Activated T-cell treated with anti-CD3 and anti-CD28 coated beads, Interleukin-2, amount 50 U/mL, for 24 hours (primary cell): ENCODE results near the gene RSF1.

Experiments used
- DNase-seq: peaks from one replicate; pipeline ENCODE4 v3.0.0-alpha.2; 2020
- H3K27ac Mint-ChIP-seq: 2 replicates; pipeline ENCODE4 v1.8.0; 2020; ENCODE audit warnings: mild to moderate bottlenecking, mixed read lengths
- H3K27me3 Mint-ChIP-seq: 2 replicates; pipeline ENCODE4 v1.8.0; 2020; ENCODE audit warnings: mixed read lengths
- H3K36me3 Mint-ChIP-seq: 2 replicates; pipeline ENCODE4 v1.8.0; 2020; ENCODE audit warnings: low read depth, mixed read lengths
- H3K4me1 Mint-ChIP-seq: 2 replicates; pipeline ENCODE4 v1.8.0; 2020; ENCODE audit warnings: low read depth, mixed read lengths
- H3K4me3 Mint-ChIP-seq: 2 replicates; pipeline ENCODE4 v1.8.0; 2020; ENCODE audit warnings: mild to moderate bottlenecking, moderate library complexity, mixed read lengths
- H3K9me3 Mint-ChIP-seq: 2 replicates; pipeline ENCODE4 v1.8.0; 2020; ENCODE audit warnings: mixed read lengths

Gene RSF1

GRCh38 chr11:77819921-77820564 is 479 bp downstream of the RSF1 start:
- peak overlapping the region; percentile 98 for H3K27ac Mint-ChIP-seq
- peak overlapping the region; percentile 97 for H3K4me3 Mint-ChIP-seq
- H3K36me3 Mint-ChIP-seq: peaks cover 25% of the 10 kb centered on the region
- H3K27me3 Mint-ChIP-seq: no peaks in the 10 kb centered on the region
- H3K4me1 Mint-ChIP-seq: peaks cover 44% of the 10 kb centered on the region
- H3K9me3 Mint-ChIP-seq: no peaks in the 10 kb centered on the region
- peak; percentile 66 for DNase-seq

DNA sequence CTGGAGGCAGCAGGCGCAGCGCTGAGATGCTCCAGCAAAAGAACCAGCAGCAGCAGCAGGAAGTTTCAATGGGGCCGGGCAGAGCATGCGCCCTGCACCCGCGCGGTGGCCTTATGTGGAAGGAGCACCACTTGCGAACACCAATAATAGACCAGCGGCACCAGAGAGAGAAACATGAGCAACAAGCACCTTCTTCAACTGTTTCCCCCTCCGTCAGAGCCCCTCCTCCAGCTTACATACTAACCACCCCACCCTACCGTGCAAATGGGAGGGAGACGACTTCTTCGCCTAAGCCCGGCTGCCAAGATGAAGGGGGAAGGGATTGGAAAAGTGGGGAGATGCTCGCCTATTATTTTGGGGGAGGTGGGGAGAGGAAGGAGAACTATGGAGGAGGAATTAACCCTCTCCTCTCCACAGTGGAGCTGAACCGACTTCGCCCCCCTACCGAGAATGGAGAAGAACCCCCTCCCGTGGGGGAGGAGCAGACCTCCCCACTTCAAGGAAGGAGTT is 1.1 kb downstream of the RSF1 start:
- H3K27ac Mint-ChIP-seq: peak overlapping the region; percentile 98
- peak overlapping the region; percentile 97 for H3K4me3 Mint-ChIP-seq
- peak; percentile 87 for DNase-seq
- H3K4me1 Mint-ChIP-seq: peaks cover 49% of the 10 kb centered on the region
- H3K36me3 Mint-ChIP-seq: peaks cover 29% of the 10 kb centered on the region
- H3K27me3 Mint-ChIP-seq: no peaks in the 10 kb centered on the region
- peaks cover 4% of the 10 kb centered on the region for H3K9me3 Mint-ChIP-seq

DNA sequence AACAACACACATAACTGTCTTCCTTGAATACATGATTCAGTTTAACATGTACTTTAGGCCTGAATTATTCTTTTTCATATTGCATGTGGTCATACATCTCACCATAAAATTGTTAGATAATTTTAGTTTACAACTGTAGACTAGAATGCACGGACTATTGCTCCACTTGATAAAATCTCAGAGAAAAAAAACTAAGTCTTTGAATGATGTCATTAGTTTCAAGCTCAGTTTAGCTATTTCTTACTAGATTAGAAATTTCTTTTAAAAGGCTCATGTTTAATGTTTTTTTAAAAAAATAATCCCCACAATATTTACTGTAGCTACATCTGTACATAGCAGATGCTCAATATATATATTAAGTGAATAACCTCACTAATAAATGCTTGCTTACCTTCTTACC is 5.1 kb downstream of the RSF1 start:
- no peak overlapping the region for H3K4me3 Mint-ChIP-seq
- H3K27me3 Mint-ChIP-seq: no peaks in the 10 kb centered on the region
- H3K9me3 Mint-ChIP-seq: peaks cover 4% of the 10 kb centered on the region
- no peak overlapping the region for H3K27ac Mint-ChIP-seq
- H3K36me3 Mint-ChIP-seq: peaks cover 53% of the 10 kb centered on the region
- no peak for DNase-seq
- H3K4me1 Mint-ChIP-seq: peaks cover 64% of the 10 kb centered on the region

GRCh38 chr11:77814848-77815247 is 5.7 kb downstream of the RSF1 start:
- no peak for DNase-seq
- peaks cover 4% of the 10 kb centered on the region for H3K9me3 Mint-ChIP-seq
- H3K4me3 Mint-ChIP-seq: no peak overlapping the region
- peaks cover 71% of the 10 kb centered on the region for H3K4me1 Mint-ChIP-seq
- H3K36me3 Mint-ChIP-seq: peaks cover 57% of the 10 kb centered on the region
- no peaks in the 10 kb centered on the region for H3K27me3 Mint-ChIP-seq
- H3K27ac Mint-ChIP-seq: no peak overlapping the region

DNA sequence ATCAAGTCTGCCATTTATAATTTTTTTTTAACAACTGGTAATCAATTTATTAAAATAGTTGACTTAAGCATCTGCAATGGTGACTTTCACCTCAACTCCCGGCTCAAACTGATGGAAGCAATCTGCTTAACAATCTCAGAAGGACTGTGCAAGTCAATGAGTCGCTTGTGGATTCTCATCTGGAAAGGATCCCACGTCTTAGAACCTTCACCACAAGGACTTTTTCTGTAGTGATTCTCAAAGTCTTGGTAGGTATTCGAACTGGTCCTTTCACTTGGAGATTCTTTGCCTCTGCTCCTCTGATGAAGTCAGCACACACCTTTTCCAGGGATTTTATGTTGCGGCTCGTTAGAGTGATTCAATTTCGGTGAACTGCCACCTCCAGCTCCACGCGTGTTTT is 7.3 kb downstream of the RSF1 start:
- H3K27ac Mint-ChIP-seq: peak overlapping the region; percentile 26
- peaks cover 4% of the 10 kb centered on the region for H3K9me3 Mint-ChIP-seq
- peaks cover 52% of the 10 kb centered on the region for H3K36me3 Mint-ChIP-seq
- DNase-seq: no peak
- no peak overlapping the region for H3K4me3 Mint-ChIP-seq
- H3K27me3 Mint-ChIP-seq: no peaks in the 10 kb centered on the region
- H3K4me1 Mint-ChIP-seq: peaks cover 70% of the 10 kb centered on the region

GRCh38 chr11:77806993-77807392 is 13.5 kb downstream of the RSF1 start:
- Mint-ChIP-seq H3K27ac (no peak overlapping the region), H3K4me1 (peaks cover 60% of the 10 kb centered on the region), H3K4me3 (no peak overlapping the region), H3K36me3 (peaks cover 41% of the 10 kb centered on the region), H3K27me3 (no peaks in the 10 kb centered on the region), H3K9me3 (no peaks in the 10 kb centered on the region)
- DNase-seq: no peak

- Mint-ChIP-seq H3K4me1 (peaks cover 60% of the 10 kb centered on the region), H3K4me3 (no peak overlapping the region), H3K27me3 (no peaks in the 10 kb centered on the region), H3K9me3 (no peaks in the 10 kb centered on the region), H3K27ac (no peak overlapping the region), H3K36me3 (peaks cover 37% of the 10 kb centered on the region)
- no peak for DNase-seq
Measured at GRCh38 chr11:77806415-77806814, 14.1 kb downstream of the RSF1 start.

DNA sequence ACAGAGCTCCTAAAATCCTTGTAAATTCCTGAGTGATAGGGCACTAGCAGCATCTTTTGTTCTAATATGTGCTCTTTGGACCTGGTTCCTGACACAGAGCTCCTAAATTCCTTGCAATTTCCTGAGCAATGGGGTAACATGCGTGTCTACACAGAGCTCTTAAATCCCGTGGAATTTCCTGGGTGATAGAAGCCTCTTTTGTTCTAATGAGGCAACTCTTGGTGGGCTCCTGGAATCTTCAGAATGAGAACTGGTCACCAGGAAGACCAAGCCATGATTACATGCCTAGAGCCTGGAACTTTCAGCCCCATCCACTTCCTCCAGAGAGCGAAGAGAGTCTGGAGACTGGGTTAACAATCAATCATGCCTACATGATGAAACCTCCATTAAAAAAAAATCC is 19.0 kb downstream of the RSF1 start:
- no peak for DNase-seq
- H3K4me3 Mint-ChIP-seq: no peak overlapping the region
- no peaks in the 10 kb centered on the region for H3K27me3 Mint-ChIP-seq
- no peaks in the 10 kb centered on the region for H3K9me3 Mint-ChIP-seq
- peaks cover 32% of the 10 kb centered on the region for H3K36me3 Mint-ChIP-seq
- H3K27ac Mint-ChIP-seq: peak overlapping the region; percentile 7
- peaks cover 65% of the 10 kb centered on the region for H3K4me1 Mint-ChIP-seq

- H3K4me1 Mint-ChIP-seq: peaks cover 69% of the 10 kb centered on the region
- no peak for DNase-seq
- H3K9me3 Mint-ChIP-seq: no peaks in the 10 kb centered on the region
- peak overlapping the region; percentile 48 for H3K27ac Mint-ChIP-seq
- no peak overlapping the region for H3K4me3 Mint-ChIP-seq
- H3K27me3 Mint-ChIP-seq: no peaks in the 10 kb centered on the region
- H3K36me3 Mint-ChIP-seq: peaks cover 32% of the 10 kb centered on the region
Measured at GRCh38 chr11:77800449-77800848, 20.1 kb downstream of the RSF1 start.

- H3K36me3 Mint-ChIP-seq: peaks cover 33% of the 10 kb centered on the region
- no peaks in the 10 kb centered on the region for H3K9me3 Mint-ChIP-seq
- peaks cover 75% of the 10 kb centered on the region for H3K4me1 Mint-ChIP-seq
- H3K27ac Mint-ChIP-seq: peak overlapping the region; percentile 71
- DNase-seq: no peak
- H3K4me3 Mint-ChIP-seq: no peak overlapping the region
- H3K27me3 Mint-ChIP-seq: no peaks in the 10 kb centered on the region
Measured at GRCh38 chr11:77799338-77799737, 21.2 kb downstream of the RSF1 start.

GRCh38 chr11:77793972-77794371 is 26.6 kb downstream of the RSF1 start:
- Mint-ChIP-seq H3K4me3 (no peak overlapping the region), H3K36me3 (peaks cover 68% of the 10 kb centered on the region), H3K27me3 (no peaks in the 10 kb centered on the region), H3K9me3 (peaks cover 15% of the 10 kb centered on the region), H3K4me1 (peaks cover 89% of the 10 kb centered on the region), H3K27ac (peak overlapping the region; percentile 7)
- no peak for DNase-seq

DNA sequence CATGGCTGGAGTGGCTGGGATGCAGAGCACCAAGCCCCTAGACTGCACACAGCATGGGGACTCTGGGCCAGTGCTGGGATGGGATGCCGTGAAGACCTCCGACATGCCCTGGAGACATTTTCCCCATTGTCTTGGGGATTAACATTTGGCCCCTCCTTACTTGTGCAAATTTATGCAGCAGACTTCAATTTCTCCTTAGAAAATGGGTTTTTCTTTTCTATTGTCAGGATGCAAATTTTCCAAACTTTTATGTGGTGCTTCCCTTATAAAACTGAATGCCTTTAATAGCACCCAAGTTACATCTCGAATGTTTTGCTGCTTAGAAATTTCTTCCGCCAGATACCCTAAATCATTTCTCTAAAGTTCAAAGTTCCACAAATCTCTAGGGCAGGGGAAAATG is 29.2 kb downstream of the RSF1 start:
- Mint-ChIP-seq H3K9me3 (peaks cover 15% of the 10 kb centered on the region), H3K4me1 (peaks cover 91% of the 10 kb centered on the region), H3K27me3 (no peaks in the 10 kb centered on the region), H3K36me3 (peaks cover 55% of the 10 kb centered on the region), H3K27ac (no peak overlapping the region), H3K4me3 (no peak overlapping the region)
- no peak for DNase-seq

GRCh38 chr11:77789731-77790476 is 30.6 kb downstream of the RSF1 start:
- Mint-ChIP-seq H3K27me3 (no peaks in the 10 kb centered on the region), H3K9me3 (peaks cover 15% of the 10 kb centered on the region), H3K4me1 (peaks cover 79% of the 10 kb centered on the region), H3K27ac (peak overlapping the region; percentile 34), H3K36me3 (peaks cover 54% of the 10 kb centered on the region), H3K4me3 (no peak overlapping the region)
- no peak for DNase-seq

GRCh38 chr11:77789061-77789730 is 31.3 kb downstream of the RSF1 start:
- Mint-ChIP-seq H3K4me1 (peaks cover 80% of the 10 kb centered on the region), H3K9me3 (peaks cover 15% of the 10 kb centered on the region), H3K36me3 (peaks cover 53% of the 10 kb centered on the region), H3K4me3 (no peak overlapping the region), H3K27me3 (no peaks in the 10 kb centered on the region), H3K27ac (peak overlapping the region; percentile 13)
- no peak for DNase-seq

DNA sequence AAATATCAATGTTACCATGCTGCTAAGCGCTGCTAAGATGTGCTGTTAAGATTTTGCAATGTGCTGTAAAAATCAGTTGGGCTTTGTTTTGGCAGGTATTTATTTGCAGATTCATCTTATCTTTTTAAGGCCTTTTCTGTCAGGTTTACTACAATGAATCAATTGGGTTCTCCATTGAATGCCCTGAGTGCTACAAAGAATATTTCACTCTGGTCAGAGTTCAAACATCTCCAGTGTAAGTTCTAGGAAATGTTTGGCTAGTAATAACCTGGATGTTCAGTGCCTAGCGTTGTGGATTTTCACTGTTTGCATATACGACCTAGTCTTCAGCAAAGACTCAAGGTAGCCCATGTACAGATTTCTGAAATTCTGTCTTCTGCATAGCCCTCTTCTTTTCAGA is 36.0 kb downstream of the RSF1 start:
- Mint-ChIP-seq H3K27ac (no peak overlapping the region), H3K4me1 (peaks cover 58% of the 10 kb centered on the region), H3K9me3 (no peaks in the 10 kb centered on the region), H3K4me3 (no peak overlapping the region), H3K36me3 (peaks cover 16% of the 10 kb centered on the region), H3K27me3 (no peaks in the 10 kb centered on the region)
- no peak for DNase-seq
